Neuronal stem cell (in vitro differentiated cells): Measurements from ENCODE around the gene NXPH4.
A peak's percentile ranks its signal among the peaks of the same experiment; 100 is the strongest.

Experiments
- DNase-seq: peaks from one replicate; pipeline ENCODE4 v3.0.0-alpha.2; 2013; ENCODE audit warnings: low spot score
- H2AFZ ChIP-seq: one replicate; pipeline ENCODE4 v1.6.1; 2013; ENCODE audit warnings: mild to moderate bottlenecking, low read length, inconsistent platforms
- H2AK5ac ChIP-seq: 2 replicates; pipeline ENCODE4 v1.6.1; 2013; ENCODE audit warnings: low read depth, mild to moderate bottlenecking, inconsistent platforms, low read length, moderate library complexity, mixed read lengths
- H2BK120ac ChIP-seq: 2 replicates; pipeline ENCODE4 v1.6.1; 2013; ENCODE audit warnings: low read depth, mild to moderate bottlenecking, inconsistent platforms, low read length, moderate library complexity, mixed read lengths
- H2BK12ac ChIP-seq: one replicate; pipeline ENCODE4 v1.6.1; 2013; ENCODE audit warnings: low read length, inconsistent platforms
- H2BK15ac ChIP-seq: 2 replicates; pipeline ENCODE4 v1.6.1; 2013; ENCODE audit warnings: mild to moderate bottlenecking, low read length, inconsistent platforms, mixed read lengths
- H2BK5ac ChIP-seq: one replicate; pipeline ENCODE4 v1.6.1; 2013; ENCODE audit warnings: inconsistent platforms, mild to moderate bottlenecking, low read length, moderate library complexity
- H3K14ac ChIP-seq: one replicate; pipeline ENCODE4 v1.6.1; 2013; ENCODE audit warnings: low read length, inconsistent platforms
- H3K18ac ChIP-seq: 2 replicates; pipeline ENCODE4 v1.6.1; 2013; ENCODE audit warnings: low read length, inconsistent platforms
- H3K23ac ChIP-seq: 2 replicates; pipeline ENCODE4 v1.6.1; 2013; ENCODE audit warnings: low read depth, mild to moderate bottlenecking, mixed read lengths, low read length, inconsistent platforms; ENCODE audit not compliant: poor library complexity
- H3K27ac ChIP-seq: replicated peaks from 3 replicates; pipeline ENCODE4 v1.5.1; 2013; ENCODE audit warnings: low read length, inconsistent platforms
- H3K27me3 ChIP-seq, 3 experiments: 2 replicates each; pipeline ENCODE4 v1.6.1; 2013; ENCODE audit warnings: low read length in 3 of 3, mild to moderate bottlenecking in 2 of 3, inconsistent platforms in 1 of 3, low read depth in 1 of 3, mixed read lengths in 1 of 3, moderate library complexity in 1 of 3; ENCODE audit not compliant: control insufficient read depth in 3 of 3, insufficient read depth in 3 of 3
- H3K36me3 ChIP-seq, 2 donors: replicated peaks in 1 of 2; 2 replicates each; pipeline ENCODE4 v1.6.1; 2013; ENCODE audit warnings: low read length in 2 of 2; ENCODE audit not compliant: control insufficient read depth in 2 of 2, insufficient read depth in 2 of 2
- H3K4ac ChIP-seq: 2 replicates; pipeline ENCODE4 v1.6.1; 2013; ENCODE audit warnings: inconsistent platforms, mild to moderate bottlenecking, low read length, moderate library complexity
- H3K4me1 ChIP-seq, 2 donors: 1 replicate in 1 of 2; 2 replicates in 1 of 2; pipeline ENCODE4 v1.6.1; 2013; ENCODE audit warnings: low read length in 2 of 2, low read depth in 1 of 2; ENCODE audit not compliant: control insufficient read depth in 2 of 2, insufficient read depth in 1 of 2
- H3K4me2 ChIP-seq: one replicate; pipeline ENCODE4 v1.6.1; 2013; ENCODE audit warnings: mild to moderate bottlenecking, low read length, inconsistent platforms; ENCODE audit not compliant: insufficient read depth, poor library complexity, severe bottlenecking
- H3K4me3 ChIP-seq, 2 donors: 2 replicates each; pipeline ENCODE4 v1.5.1; 2013; ENCODE audit warnings: low read length in 2 of 2, mild to moderate bottlenecking in 2 of 2, inconsistent platforms in 1 of 2, moderate library complexity in 1 of 2
- H3K79me1 ChIP-seq: one replicate; pipeline ENCODE4 v1.6.1; 2013; ENCODE audit warnings: low read depth, mild to moderate bottlenecking, inconsistent platforms, low read length, moderate library complexity
- H3K9ac ChIP-seq: one replicate; pipeline ENCODE4 v1.6.1; 2013; ENCODE audit warnings: mild to moderate bottlenecking, low read depth, low read length, inconsistent platforms; ENCODE audit not compliant: poor library complexity
- H3K9me3 ChIP-seq, 2 donors: replicated peaks in 1 of 2; 2 replicates each; pipeline versions ENCODE3 to v1.6.1; 2013; ENCODE audit warnings: low read length in 2 of 2, mild to moderate bottlenecking in 2 of 2, inconsistent platforms in 1 of 2, low read depth in 1 of 2, mixed read lengths in 1 of 2, moderate library complexity in 1 of 2; ENCODE audit not compliant: control insufficient read depth in 2 of 2, insufficient read depth in 1 of 2
- H4K8ac ChIP-seq: one replicate; pipeline ENCODE4 v1.6.1; 2013; ENCODE audit warnings: low read depth, mild to moderate bottlenecking, inconsistent platforms, low read length, moderate library complexity
- H4K91ac ChIP-seq: one replicate; pipeline ENCODE4 v1.6.1; 2013; ENCODE audit warnings: low read length, low read depth, mild to moderate bottlenecking, inconsistent platforms; ENCODE audit not compliant: poor library complexity
- WGBS, 2 donors: extraction: QIAGEN DNeasy Blood & Tissue Kit; methylation state at CpG; one replicate each; pipeline ENCODE4 v1.1.7; 2013; ENCODE audit warnings: missing lambda C conversion rate in 2 of 2, mixed read lengths in 1 of 2; ENCODE audit not compliant: insufficient read length in 2 of 2, insufficient replicate concordance in 1 of 2; ENCODE audit errors: extremely low coverage in 2 of 2; 5-methylcytosine and 5-hydroxymethylcytosine counted together

The NXPH4 gene

GRCh38 chr12:57234571-57235016 lies 18.0 kb downstream of the NXPH4 start:
- no CpG with 5 or more reads among the region's 10 CpGs for WGBS, 2 donors
- Histone ChIP-seq H3K36me3 (peaks cover 36 to 53% of the 10 kb centered on the region in 2 donors), H3K4me2 (no peak overlapping the region)

GRCh38 chr12:57235017-57235727 lies 18.6 kb downstream of the NXPH4 start:
- peaks cover 20 to 41% of the 10 kb centered on the region in 2 donors for H3K4me1 ChIP-seq
- no peak overlapping the region for H3K9ac ChIP-seq
- no peak overlapping the region for H2AFZ ChIP-seq
- peak overlapping the region; percentile 31 for H2BK12ac ChIP-seq
- no peak overlapping the region for H3K27ac ChIP-seq
- WGBS, 2 donors: no CpG with 5 or more reads among the region's 26 CpGs
- H3K9me3 ChIP-seq: no peaks in the 10 kb centered on the region
- DNase-seq: no peak
- H3K4ac ChIP-seq: no peak overlapping the region
- peak overlapping the region; percentile 32 for H2BK15ac ChIP-seq
- H3K4me3 ChIP-seq: no peak overlapping the region
- peaks cover 0 to 50% (median 17%) of the 10 kb centered on the region in 3 experiments for H3K27me3 ChIP-seq
- peaks cover 6% of the 10 kb centered on the region for H3K79me1 ChIP-seq
- no peak overlapping the region for H2BK120ac ChIP-seq
- H4K8ac ChIP-seq: no peak overlapping the region
- H3K4me2 ChIP-seq: no peak overlapping the region
- H3K23ac ChIP-seq: peak overlapping the region; percentile 58
- H2AK5ac ChIP-seq: peak overlapping the region; percentile 30
- no peak overlapping the region for H3K18ac ChIP-seq
- no peak overlapping the region for H3K14ac ChIP-seq
- peaks cover 36 to 53% of the 10 kb centered on the region in 2 donors for H3K36me3 ChIP-seq
- no peak overlapping the region for H2BK5ac ChIP-seq
- no peak overlapping the region for H4K91ac ChIP-seq

More at GRCh38 chr12:57234571-57235016, 18.0 kb downstream of the NXPH4 start:
- H3K4ac ChIP-seq: no peak overlapping the region
- peaks cover 9% of the 10 kb centered on the region for H3K79me1 ChIP-seq
- DNase-seq: no peak
- no peak overlapping the region for H2BK120ac ChIP-seq
- H3K23ac ChIP-seq: no peak overlapping the region
- H2AFZ ChIP-seq: no peak overlapping the region
- peaks cover 0 to 44% (median 14%) of the 10 kb centered on the region in 3 experiments for H3K27me3 ChIP-seq
- no peak overlapping the region for H3K9ac ChIP-seq
- no peaks in the 10 kb centered on the region for H3K9me3 ChIP-seq
- no peak overlapping the region for H2BK12ac ChIP-seq
- no peak overlapping the region for H3K27ac ChIP-seq
- no peak overlapping the region for H4K91ac ChIP-seq
- H4K8ac ChIP-seq: no peak overlapping the region
- H2AK5ac ChIP-seq: no peak overlapping the region
- H3K4me3 ChIP-seq: no peak overlapping the region
- H2BK15ac ChIP-seq: no peak overlapping the region
- peaks cover 19 to 41% of the 10 kb centered on the region in 2 donors for H3K4me1 ChIP-seq
- no peak overlapping the region for H2BK5ac ChIP-seq
- no peak overlapping the region for H3K14ac ChIP-seq
- H3K18ac ChIP-seq: no peak overlapping the region

GRCh38 chr12:57235728-57236131 lies 19.1 kb downstream of the NXPH4 start:
- Histone ChIP-seq H3K23ac (no peak overlapping the region), H4K91ac (no peak overlapping the region)
- WGBS, 2 donors: no CpG with 5 or more reads among the region's 8 CpGs

DNA sequence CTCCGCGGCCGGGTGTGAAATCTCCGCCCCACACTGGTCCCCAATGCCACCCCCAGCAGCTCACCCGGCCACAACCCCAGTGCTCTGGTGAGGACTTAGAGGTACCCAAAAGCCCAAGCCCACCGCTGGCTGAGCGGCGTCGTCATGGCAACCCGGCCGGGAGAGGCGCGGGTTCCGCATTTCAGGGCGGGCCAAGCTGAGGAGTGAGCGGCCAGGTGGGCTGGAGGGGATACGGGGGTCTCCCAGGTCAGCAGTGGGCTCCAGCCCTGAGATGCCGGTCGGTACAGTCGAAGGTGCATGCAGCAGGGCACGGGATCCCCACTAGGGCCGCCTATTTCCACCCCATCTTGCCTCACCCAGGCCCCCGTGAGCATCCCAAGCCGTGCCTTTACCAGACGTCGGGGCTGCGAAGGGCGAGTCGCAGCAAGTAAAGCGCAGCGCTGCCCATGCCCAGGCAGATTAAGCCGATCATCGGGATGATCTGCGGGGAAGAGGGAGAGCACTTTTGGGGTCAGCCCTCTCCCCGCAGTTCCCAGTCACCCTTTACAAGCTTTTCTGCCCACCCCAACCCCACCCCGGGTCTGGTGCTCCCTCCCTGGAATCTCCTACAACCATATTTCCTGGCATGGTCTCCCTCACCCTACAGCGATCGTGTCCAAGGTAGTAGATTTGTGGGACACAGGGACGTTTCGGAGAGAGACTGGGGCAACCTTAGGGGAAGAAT lies 19.8 kb downstream of the NXPH4 start:
- H3K4me1 ChIP-seq: peaks cover 24 to 41% of the 10 kb centered on the region in 2 donors
- H2AFZ ChIP-seq: no peak overlapping the region
- peak overlapping the region; percentile 66 for H2AK5ac ChIP-seq
- H2BK12ac ChIP-seq: no peak overlapping the region
- peaks cover 7 to 62% (median 28%) of the 10 kb centered on the region in 3 experiments for H3K27me3 ChIP-seq
- H3K4ac ChIP-seq: no peak overlapping the region
- no peak overlapping the region for H3K4me2 ChIP-seq
- no peak overlapping the region for H2BK15ac ChIP-seq
- no peak overlapping the region for H2BK120ac ChIP-seq
- H3K14ac ChIP-seq: no peak overlapping the region
- no peak overlapping the region for H3K9ac ChIP-seq
- no peak overlapping the region for H3K23ac ChIP-seq
- H4K8ac ChIP-seq: no peak overlapping the region
- no peak for DNase-seq
- no CpG with 5 or more reads among the region's 40 CpGs for WGBS, 2 donors
- H3K79me1 ChIP-seq: no peaks in the 10 kb centered on the region
- H2BK5ac ChIP-seq: no peak overlapping the region
- H3K18ac ChIP-seq: peak overlapping the region; percentile 28
- no peak overlapping the region for H3K27ac ChIP-seq
- no peak overlapping the region for H4K91ac ChIP-seq
- no peaks in the 10 kb centered on the region for H3K9me3 ChIP-seq
- H3K4me3 ChIP-seq: no peak overlapping the region
- peaks cover 33 to 44% of the 10 kb centered on the region in 2 donors for H3K36me3 ChIP-seq

More at GRCh38 chr12:57235728-57236131, 19.1 kb downstream of the NXPH4 start:
- H3K9ac ChIP-seq: no peak overlapping the region
- no peak overlapping the region for H3K27ac ChIP-seq
- no peak overlapping the region for H3K4me3 ChIP-seq
- H3K36me3 ChIP-seq: peaks cover 36 to 50% of the 10 kb centered on the region in 2 donors
- no peak overlapping the region for H3K4me2 ChIP-seq
- H2AFZ ChIP-seq: no peak overlapping the region
- no peak overlapping the region for H2BK5ac ChIP-seq
- no peak overlapping the region for H2AK5ac ChIP-seq
- H3K4me1 ChIP-seq: peaks cover 19 to 40% of the 10 kb centered on the region in 2 donors
- DNase-seq: no peak
- peaks cover under 1% of the 10 kb centered on the region for H3K79me1 ChIP-seq
- H3K27me3 ChIP-seq: peaks cover 1 to 55% (median 22%) of the 10 kb centered on the region in 3 experiments
- no peak overlapping the region for H3K18ac ChIP-seq
- no peak overlapping the region for H3K14ac ChIP-seq
- H2BK15ac ChIP-seq: no peak overlapping the region
- no peak overlapping the region for H2BK120ac ChIP-seq
- H2BK12ac ChIP-seq: no peak overlapping the region
- H4K8ac ChIP-seq: no peak overlapping the region
- no peak overlapping the region for H3K4ac ChIP-seq
- no peaks in the 10 kb centered on the region for H3K9me3 ChIP-seq
